SK-N-MC (cell line): ENCODE measurements around the gene MINDY4.

Source experiments
- EZH2 ChIP-seq: fragments of 200-600 bp; sonication (generic); IDR thresholded peaks from one replicate; pipeline ENCODE4 v1.6.1; 2017; ENCODE audit warnings: antibody characterized with exemption
- FOXP2 ChIP-seq: optimal IDR thresholded peaks from 2 replicates; pipeline ENCODE3; 2011; ENCODE audit warnings: mild to moderate bottlenecking, moderate library complexity; ENCODE audit not compliant: insufficient read depth; ENCODE audit errors: extremely low read length, control extremely low read depth
- POLR2AphosphoS5 ChIP-seq: IDR thresholded peaks from 2 replicates; pipeline ENCODE4 v1.6.1; 2012; ENCODE audit warnings: mild to moderate bottlenecking, low read depth, low read length, borderline replicate concordance

DNA sequence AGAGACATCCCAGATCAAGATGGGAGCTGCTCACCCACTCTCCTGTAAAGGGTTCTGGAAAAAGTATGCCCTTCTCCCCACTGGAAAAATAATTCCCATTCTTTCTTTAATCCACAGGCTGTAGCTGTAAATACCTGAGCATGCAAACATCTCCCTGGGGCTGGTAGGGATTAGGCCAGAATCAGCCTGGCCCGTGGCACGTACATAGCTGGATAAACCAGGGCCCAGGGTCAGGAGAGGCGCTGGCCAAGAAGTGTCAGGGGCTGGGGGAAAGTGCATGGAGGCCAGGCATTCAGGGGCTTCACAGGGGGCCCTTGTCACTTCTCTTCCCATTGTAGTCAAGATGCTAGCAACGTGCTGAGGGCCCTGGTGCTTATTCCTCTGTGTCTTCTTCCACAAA lies 109.7 kb downstream of the MINDY4 start:
- TF ChIP-seq POLR2AphosphoS5: no peak
- no peak for TF ChIP-seq EZH2
- TF ChIP-seq FOXP2: no peak
